Glomerular visceral epithelial cell (primary cell): ENCODE results near the gene SIGLEC15.

Experiments
- DNase-seq: peaks from one replicate; pipeline ENCODE4 v3.0.0-alpha.2; 2016; ENCODE audit errors: extremely low spot score

Gene SIGLEC15

DNA sequence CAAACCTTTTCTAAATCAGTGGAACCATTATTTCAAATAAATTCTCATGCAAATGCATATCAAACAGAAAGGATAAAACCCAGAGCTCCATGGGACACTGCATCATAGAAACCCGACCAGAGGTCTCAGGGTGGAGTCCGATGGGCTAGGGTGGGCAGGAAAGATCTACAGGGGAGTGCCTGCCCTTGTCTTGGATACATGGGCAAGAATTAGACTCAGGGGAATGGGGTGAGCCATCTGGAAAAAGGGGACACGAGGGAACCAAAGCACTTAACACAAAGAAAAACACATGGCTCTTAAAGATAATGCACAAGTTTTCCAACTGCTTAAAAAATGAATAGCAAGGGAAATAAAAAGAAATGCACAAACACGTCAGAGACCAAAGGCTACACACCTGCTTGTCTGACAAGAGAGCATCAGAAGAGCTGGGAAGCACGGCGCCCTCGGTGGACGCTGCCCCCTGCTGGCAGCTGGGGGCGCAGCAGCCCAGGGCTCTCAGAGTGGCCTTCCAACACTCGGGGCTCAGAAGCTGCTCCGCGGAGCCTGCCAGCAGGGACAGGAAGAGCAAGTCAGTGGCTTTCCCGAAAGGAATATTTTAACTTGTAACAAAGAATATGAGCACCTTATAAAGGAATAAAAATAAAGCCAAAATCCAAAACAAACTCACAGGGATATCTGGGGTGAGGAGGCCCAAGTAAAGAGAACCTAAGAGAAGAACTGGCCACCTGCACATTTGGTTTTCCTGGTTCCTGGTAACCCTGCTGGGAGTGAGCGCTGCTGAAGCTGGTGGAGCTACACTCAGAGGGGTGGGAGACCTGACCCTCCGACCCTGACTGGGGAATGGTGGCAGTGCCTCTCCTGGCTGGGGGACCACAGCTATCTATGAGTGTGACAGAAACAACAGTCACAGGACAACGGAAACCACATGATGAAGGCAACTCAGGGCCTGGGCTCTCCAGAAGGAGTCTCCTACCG lies 54.5 kb downstream of the SIGLEC15 start:
- peak; percentile 67 for DNase-seq

DNA sequence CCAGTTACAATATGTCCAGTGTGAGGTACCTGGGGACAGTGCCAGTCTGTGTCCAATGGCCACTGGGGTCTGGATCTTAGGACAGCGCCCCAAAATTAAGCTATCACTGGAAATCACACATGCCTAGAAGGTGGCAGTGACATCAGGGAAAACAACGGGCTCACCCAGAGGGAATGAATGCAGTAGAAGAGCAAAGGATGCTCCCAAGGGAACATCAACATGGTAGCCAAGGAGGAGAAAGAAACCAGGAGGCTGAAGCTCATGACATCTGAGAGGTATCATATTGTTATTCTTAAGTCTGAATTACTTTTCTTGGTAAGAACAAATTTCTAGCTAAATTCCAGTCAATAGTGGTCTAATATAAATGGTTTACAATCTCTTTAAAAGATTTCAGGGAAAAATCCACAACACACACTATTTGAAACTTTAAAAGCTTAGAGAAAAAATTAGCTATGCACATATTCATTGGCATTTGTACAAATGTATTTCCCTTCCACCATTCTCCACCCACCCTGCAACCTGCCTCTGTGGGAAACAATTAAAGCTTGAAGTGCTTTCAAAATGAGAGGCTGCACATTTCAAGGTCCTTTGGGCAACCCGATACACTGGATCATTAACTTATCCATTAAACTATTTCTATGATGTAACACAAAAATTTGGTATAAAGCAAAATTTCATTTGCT lies 55.5 kb downstream of the SIGLEC15 start:
- no peak for DNase-seq

DNA sequence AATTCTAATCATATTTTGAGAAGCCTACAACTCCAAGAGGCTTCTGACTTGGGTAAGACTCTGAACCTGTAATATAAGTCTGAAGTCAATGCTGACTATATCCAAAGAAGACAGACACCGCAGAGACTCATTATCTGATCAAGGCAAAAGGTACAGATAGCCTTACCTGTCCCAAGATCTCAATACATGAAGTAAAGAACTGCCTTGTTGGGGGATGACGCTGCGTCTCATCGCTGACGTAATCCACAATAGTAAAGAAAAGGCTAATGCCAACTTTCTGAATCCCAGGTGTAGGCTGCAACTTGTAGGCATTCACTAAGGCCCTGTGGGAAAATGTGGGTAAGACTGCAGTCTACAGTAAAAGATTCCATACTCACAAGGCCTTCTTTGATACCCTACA lies 62.1 kb downstream of the SIGLEC15 start:
- no peak for DNase-seq

DNA sequence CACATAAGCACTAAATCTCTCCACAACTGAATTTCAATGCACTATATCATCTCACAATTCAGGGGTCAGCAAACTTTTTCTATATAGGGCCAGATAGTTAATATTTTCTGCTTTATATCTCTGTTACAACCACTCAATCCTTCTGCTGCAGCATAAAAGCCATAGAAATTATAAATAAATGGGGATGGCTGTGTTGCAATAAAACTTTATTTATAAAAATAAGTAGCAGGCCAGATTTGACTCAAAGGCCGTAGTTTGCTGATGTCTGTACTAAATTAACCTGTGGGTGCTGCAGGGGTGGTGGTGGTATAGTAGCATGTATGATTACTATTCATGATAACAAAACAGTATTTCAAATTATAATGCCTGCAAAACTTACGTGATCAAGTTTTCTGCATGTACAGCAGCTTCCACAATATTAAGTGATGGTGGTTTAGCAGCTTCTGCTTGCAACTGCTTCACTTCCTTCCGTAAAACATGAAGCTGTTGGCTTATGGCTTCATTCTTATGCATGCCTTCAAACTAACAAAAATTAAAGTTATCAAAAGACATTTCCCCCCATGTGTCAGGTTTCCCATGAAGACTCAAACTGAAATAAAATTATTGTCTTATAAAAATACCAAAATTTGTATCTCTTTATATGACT lies 64.1 kb downstream of the SIGLEC15 start:
- no peak for DNase-seq

DNA sequence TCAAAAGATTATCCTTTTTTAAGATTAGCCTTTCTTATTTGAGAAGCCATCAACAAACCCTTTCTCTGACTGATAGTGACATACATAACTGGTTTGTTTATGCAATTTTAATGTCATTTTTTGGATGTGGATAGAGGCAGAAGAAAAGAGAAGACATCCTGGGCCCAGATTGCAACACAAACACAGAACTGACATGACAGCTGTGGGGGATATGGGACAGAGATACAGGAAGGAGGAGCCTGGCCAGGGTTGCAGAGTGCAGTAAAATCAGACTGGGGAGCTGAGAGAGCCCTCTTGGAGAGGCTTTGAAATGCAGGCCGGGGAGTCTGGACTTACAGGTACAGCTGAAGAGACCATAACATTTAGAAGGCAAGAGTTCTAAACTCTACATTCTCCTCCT lies 65.1 kb downstream of the SIGLEC15 start:
- DNase-seq, result no peak

GRCh38 chr18:45891806-45892205 lies 66.3 kb downstream of the SIGLEC15 start:
- DNase-seq, result no peak
